ENCODE measurements around the gene XPO1. TPM values are rescaled to one million over a fixed set of nuclear protein-coding genes. Genes with fewer than 3 reads are reported as not detected.

The XPO1 gene
- 63.8 and 68.8 TPM in 2 replicates for total RNA-seq

GRCh38 chr2:61538200-61538919, at the start of gene XPO1:
XPO1 (minus strand) TSS chr2:61538356; CDS start chr2:61533897, 4,459 bp downstream.

GRCh38 chr2:61470965-61471904, 66.9 kb downstream of the XPO1 start, which contains the start of gene USP34:
USP34 (minus strand) TSS chr2:61471087; CDS start chr2:61470692, 395 bp downstream.

Other genes starting within 250 kb of the XPO1 start
- 40.5 and 53.3 TPM in 2 replicates for gene USP34, start 67.3 kb downstream of the XPO1 start, total RNA-seq

All from pericardium fibroblast (primary cell).